NCI-H128 (cell line): ENCODE data around the gene PDE8A.

Experiments
- DNase-seq: peaks from one replicate; lab custom pipeline; 2025; ENCODE audit not compliant: unreplicated experiment; lab: John Stamatoyannopoulos, UW

The PDE8A gene

DNA sequence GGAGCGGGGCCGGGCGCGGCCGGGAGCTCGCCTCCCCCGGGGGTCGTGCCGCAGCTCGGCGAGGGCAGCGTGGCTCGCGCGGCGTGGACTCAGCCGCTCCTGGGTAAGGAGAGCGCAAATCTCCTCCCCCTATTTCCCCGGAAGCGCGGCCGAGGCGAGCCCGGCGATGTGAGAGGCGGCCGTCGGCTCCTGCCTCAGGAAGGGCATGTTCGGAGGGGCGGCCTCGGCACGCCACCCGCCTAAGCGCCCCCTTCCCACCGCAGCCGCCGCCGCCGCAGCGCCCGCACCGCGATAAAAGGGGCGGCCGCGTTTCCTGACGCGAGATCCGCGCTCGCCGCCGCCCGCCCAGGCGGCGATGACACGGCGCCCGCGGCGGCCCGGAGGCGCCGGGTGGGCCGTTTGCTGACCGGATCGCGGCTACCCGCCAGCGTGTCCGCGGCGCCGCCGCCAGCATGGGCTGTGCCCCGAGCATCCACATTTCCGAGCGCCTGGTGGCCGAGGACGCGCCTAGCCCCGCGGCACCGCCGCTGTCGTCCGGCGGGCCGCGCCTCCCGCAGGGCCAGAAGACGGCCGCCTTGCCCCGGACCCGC is at the start of gene PDE8A:
Gene PDE8A (plus strand): TSS at position 146 of the 590 bp plus-strand sequence. CDS start 307 bp downstream, at position 453.
- DNase-seq, result no peak

DNA sequence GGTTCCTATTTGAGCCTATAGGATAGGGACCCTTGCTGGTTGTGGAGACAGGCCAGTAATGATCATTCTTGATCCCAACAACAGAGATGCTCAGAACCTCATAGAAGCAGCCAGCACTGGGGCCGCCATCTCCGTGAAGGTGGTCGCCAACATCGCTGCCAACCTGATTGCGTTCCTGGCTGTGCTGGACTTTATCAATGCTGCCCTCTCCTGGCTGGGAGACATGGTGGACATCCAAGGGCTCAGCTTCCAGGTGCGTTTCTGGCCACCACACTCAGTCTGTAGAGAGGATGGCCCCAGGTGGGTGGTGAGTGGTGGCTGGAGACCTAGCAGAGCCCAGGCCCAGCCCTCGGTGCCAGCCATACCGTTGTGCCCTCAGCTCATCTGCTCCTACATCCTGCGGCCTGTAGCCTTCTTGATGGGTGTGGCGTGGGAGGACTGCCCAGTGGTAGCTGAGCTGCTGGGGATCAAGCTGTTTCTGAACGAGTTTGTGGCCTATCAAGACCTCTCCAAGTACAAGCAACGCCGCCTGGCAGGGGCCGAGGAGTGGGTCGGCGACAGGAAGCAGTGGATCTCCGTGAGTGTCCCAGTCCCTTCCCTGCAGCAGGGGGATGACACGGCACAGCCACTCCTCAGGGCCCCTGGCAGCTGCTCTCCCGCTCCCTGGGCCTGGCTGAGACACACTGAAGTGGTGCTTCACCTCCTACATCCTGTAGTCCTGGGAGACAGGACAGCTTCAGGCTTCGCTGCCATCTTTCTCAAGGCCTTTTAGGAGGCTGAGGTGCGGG is 46.5 kb upstream of the PDE8A start:
- DNase-seq, result no peak

DNA sequence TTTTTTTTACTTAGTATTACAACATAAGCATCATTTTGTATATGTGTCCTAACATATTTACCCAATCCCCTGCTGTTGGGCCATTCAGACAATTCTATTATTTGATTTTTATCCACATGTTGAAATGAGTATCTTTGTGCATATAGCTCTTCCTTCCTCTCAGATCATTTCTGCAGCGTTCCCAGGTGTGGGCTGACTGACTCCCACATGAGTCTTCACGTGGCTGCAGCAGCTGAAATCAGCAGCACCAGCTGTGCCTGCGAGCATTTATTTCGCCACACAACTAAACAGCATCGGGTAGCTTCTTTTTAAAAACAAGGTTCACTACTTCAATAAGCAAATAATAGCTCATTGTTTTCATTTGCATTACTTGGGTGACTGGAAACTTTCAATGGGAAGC is 44.5 kb upstream of the PDE8A start:
- DNase-seq, result no peak

- no peak for DNase-seq
Measured at GRCh38 chr15:84938726-84939125, 42.9 kb upstream of the PDE8A start.

GRCh38 chr15:84940399-84940798 is 41.3 kb upstream of the PDE8A start:
- no peak for DNase-seq

- DNase-seq, result no peak
Measured at GRCh38 chr15:84942456-84942855, 39.2 kb upstream of the PDE8A start.

- DNase-seq, result no peak
Measured at GRCh38 chr15:84944311-84944710, 37.3 kb upstream of the PDE8A start.

- DNase-seq, result no peak
Measured at GRCh38 chr15:84944861-84945260, 36.8 kb upstream of the PDE8A start.

- no peak for DNase-seq
Measured at GRCh38 chr15:84946772-84947489, 34.7 kb upstream of the PDE8A start.

DNA sequence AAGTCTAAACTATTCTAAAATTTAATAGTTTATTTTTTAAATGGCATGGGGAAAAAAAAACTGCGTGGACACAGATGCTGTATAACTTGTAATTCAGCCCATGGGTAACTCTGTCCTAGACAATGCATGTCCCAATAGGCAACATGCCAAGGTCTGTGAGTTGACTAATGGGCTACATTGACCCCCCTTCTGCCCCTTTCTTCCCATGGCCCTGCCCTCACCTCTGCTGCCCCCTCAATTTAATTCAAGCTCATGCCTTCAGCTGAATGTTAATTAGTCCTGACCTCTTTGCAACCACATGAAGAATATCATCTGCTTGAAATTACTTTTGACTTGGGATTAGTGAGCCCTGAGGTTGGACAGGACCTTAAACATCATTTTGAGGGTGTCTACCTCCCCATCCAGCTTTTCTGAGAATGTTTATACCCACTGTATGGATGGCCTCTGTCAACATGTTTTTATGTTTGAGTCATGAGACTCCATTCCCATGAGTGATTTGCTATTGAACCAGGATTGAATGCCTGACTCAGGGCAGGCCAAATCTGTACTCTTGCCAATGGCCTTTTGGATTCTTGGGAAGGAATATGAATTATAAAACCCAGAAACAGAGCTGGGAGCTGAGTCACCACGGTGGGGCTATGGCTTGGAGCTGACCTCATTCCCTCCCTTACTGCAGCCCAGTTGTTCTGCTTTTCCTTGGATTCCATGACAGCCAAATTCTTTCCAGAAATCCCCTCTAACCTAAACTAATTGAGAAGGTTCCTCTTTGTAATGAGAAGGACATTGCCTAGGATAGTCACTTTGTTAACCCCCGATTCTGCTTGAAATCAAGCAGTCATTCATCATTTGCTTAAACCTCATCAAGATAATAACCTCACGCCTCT is 33.5 kb upstream of the PDE8A start:
- no peak for DNase-seq

- no peak for DNase-seq
Measured at GRCh38 chr15:84949043-84949442, 32.6 kb upstream of the PDE8A start.

DNA sequence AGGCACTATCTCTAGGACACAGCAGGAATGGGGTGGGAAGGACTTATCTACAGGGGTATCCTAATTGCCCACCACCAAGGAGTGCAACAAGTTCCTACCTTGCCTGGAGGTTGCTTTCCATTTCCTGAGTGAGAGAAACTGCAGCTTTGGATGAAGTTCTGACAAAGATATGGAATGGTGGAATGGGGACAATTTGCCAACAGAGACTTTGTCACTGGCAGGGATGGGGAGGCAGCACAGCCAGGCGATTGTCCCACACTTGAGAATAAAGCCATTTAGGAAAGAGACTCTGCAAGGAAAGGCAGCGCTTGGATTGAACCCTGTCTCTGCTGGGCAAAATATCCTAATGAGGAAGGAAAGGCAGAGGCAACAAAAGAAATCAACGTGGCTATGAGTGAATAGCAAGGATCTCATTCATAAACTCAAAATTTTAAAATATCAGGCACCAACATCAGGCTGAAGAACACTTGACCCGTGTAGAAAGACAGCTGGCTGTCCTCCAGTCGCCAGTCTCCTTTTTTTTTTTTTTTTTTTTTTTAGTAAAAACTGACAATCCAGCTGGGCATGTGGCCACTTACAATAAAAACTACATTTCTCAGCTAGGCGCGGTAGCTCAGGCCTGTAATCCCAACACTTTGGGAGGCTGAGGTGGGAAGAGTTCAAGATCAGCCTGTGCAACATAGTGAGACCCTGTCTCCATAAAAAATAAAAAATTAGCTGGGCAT is 31.6 kb upstream of the PDE8A start:
- no peak for DNase-seq

- DNase-seq, result no peak
Measured at GRCh38 chr15:84950570-84951111, 31.0 kb upstream of the PDE8A start.

DNA sequence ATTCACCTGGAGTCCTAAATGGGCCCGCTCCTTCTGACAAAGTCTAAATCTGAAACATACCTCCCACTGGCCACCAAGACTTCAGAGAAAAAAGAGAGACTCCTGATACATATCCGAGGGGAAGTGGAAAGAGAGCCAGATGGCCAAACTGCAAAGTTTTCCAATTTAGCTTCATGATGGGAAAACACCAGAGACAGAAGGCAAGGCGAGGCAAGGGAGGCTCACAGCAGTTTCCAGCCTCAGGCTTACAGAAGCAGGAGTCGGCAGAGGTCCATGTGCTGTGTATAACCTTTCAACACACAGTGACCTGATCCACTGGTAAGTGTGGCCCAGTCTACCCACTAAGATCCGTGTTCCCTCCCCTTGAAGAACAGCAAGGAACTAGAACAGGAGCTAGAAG is 29.9 kb upstream of the PDE8A start:
- no peak for DNase-seq

- no peak for DNase-seq
Measured at GRCh38 chr15:84953136-84953535, 28.5 kb upstream of the PDE8A start.

DNA sequence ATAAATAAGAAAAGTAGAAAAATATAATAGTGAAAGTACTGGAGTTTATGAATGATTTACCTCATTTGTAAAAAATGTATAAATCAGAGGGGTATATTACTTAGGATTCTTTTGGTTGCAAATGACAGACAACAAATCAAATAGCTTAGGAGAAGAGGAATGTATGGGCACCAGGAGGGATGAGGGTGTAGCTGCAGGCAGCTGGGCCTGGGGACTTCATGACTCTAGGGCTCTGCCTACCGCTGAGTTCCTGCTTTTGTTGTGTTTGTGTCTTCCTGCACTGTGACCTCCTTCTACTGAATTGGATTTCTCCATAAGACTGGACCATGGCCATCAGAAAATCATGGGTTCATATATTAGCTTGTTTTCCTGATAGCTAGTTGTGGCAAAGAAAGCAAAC is 27.9 kb upstream of the PDE8A start:
- no peak for DNase-seq

DNA sequence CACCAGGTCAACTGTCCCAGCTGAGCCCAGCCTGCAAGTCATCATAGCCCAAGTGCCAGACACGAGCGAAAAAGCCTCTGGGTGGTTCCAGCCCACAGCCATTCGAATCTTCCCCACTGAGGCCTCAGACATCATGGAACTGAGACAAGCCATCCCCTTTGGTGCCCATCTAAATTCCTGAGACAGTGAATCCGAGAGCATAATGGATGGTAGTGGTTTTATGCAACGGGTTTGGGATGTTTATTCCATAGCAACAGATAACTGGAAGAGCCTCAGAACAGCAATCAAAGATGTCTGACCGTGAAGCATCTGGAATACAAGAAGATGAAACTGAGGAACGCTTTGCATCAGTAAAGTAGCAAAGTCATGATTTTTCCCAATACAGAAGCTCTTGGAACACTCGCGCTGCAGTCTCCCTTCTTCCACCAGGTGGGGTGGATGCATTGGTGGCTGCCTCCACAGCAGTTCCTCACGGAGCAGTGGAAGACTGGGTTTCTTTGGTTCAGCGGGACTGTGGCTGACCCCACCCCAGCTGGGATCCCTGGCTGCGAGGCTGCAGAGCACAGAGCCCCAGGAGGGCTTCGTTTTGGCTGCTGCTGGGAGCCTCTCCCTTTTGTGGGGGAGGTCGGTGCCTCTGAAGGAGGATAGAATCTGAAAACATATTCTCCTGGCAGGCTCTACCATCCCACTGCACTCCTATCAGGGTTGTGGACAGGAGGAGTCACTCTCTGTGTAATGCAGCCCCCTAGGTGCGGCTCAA is 26.4 kb upstream of the PDE8A start:
- DNase-seq, result no peak

DNA sequence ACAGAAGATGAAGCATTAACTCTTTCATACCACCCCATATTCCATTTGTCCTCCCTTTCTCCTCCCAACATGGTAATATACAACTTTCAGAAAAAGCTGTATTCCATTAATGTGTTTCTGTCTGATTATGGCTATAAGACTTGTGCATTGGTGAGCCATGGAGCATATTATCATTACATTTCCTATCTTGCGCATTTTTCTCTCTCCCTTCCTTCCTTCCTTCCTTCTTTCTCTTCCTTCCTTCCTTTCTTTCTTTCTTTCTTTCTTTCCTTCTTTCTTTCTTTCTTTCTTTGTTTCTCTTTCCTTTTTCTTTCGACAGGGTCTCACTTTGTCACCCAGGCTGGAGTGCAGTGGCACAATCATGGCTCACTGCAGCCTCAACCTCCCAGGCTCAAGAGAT is 25.5 kb upstream of the PDE8A start:
- no peak for DNase-seq

GRCh38 chr15:84960391-84961113 is 21.1 kb upstream of the PDE8A start:
- DNase-seq, result no peak
